Activated T-cell treated with anti-CD3 and anti-CD28 coated beads for 24 hours (primary cell): ENCODE results near the gene VDAC1.
"Not testable (repeated sequence)": the region's sequence is repeated elsewhere in the genome, so short reads cannot be mapped to it uniquely, and the experiment has no call there.

Experiments used
- DNase-seq: peaks from one replicate; pipeline ENCODE4 v3.0.0-alpha.2; 2020; ENCODE audit warnings: low read depth

Gene VDAC1, protein sequence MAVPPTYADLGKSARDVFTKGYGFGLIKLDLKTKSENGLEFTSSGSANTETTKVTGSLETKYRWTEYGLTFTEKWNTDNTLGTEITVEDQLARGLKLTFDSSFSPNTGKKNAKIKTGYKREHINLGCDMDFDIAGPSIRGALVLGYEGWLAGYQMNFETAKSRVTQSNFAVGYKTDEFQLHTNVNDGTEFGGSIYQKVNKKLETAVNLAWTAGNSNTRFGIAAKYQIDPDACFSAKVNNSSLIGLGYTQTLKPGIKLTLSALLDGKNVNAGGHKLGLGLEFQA

DNA sequence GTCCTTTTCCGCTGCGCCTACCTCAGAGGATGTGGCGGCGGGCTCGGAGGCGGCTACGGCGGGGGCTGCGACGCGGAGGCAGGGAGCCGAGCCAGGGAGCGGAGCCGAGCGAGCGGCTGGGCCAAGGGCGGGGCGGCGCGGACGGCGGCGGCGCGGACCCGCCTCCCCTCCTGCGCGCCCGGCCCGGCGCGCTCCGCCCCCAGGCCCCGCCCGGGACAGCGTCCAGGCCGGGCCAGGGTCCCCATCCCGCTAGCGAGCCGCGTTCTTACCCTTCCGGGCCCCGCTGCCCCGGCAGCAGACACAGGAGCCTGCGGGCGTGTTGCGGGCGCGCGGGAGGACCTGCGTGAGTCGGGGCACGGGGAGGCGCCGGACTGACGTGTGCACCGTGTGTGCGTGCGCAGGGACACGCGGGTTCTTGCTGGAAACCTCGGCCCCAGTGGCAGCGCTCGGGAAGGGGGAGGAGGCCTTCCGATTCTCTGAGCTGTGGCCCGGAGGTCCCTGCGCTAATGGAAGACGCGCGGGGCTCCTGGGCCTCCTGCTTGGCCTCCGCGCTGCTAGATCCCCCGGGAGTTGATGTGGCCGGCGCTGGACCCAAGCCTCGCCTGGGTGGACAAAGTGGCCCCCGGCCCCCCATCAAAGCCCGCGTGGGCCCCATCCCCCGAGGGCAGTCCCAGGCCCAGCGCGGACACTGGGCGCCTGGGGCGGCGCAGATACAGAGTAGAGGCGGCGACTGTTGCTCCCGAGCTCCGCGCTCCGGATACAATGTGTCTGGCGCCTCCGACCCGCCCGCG lies at the start of gene VDAC1:
Gene VDAC1, minus strand, starts transcription at position 350 of the 791 bp plus-strand sequence. CDS start 11,963 bp downstream, outside the sequence.
- peak; percentile 71 for DNase-seq

DNA sequence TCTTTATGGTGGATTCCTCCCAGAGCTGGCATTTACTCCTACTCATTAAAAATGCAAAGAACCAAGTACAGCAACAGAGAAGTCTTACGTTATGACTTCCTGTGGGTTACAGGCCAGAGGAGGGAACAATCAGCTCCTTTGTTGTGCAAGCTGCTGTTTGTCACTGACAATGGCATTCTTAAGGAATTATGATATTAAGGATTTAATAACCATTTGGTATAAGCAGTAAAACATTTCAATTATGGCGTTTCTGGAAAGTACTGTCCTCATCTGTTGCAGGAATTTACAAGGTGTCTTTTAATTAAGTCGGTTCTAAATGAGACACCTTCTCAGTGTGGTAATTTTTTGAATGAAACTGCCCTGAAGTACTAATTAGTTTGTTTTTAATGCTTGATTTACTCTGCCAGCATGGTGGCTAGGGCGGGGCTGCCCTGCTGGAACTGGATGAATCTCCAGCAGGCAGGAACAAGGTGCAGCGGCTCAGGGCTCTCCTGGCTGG lies 49.1 kb upstream of the VDAC1 start:
- DNase-seq, result no peak

DNA sequence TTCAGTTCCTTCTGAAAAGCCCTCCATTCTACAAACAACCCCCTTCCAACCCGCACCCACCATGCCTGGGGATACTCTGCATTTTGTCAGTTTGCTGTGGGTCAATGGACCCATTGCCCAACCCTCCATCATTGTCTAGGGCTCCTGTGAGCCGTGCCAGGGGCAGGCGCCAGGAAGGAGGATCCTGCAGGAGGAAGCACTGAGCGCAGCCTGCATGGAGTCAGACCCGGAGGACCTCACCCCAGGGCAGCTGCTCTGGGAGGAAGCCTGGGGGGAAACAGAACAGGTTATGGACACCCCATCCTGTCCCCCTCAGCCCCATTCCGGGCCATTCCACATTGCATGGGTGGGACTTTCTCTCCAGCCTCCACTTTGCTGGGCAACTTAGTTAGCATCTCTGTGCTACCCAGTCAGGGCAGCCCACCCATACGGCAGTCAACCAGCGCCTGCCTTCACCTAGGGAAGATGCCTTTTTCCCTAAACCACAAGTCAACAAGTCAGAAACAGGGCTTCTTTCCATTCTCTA lies 48.6 kb upstream of the VDAC1 start:
- no peak for DNase-seq

DNA sequence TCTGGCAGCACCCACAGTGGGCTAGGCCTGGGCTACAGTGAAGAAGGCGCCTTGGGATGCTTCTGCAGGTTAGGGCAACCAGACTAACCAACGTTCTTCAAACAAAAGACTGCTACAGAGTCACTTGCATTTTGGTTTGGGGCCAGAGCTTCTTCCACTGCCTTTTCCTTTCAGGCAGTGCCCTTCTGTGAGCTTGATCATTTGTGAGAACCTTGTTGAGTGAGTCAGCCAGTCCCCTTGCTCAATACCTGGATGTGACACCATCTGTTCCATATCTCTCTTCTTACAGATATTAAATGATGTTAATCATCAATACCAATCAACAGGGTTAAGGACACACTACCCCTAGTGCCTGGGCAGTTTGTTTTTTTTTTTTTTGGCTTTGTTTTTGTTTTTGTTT lies 46.5 kb upstream of the VDAC1 start:
- no peak for DNase-seq

DNA sequence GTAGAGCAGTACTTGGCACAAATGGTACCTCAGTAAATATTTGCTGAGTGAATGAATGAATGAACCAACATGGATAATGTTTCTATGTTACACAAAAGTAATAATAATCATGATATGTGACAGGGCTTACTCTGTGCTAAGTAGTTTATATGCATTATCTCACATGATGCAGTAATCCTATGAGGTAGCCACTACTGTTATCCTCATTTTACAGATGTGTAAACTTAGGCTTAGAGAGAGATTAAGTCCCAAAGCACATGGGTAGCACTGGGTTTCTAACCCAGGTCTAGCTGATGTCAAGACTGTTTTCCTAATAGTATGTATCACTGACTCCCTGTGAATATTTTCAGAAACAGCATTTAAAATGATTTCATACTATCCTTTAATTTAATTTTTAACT lies 44.1 kb upstream of the VDAC1 start:
- DNase-seq, result no peak

DNA sequence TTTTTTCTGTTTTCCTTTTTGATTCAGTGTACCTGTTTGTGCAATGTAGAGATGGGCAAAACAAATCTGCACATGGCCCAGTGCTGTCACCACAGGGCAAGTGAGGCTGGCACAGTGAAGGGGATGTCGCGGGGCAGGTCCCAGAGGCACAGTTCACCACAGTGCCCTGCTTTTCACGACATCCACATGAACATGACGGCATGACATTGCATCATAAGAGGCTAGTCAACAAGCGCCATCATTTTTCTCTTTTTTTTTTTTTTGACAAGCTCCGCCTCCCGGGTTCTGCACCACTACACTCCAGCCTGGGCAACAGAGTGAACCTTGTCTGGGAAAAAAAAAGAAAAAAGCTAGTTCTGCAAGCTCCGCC lies 42.9 kb upstream of the VDAC1 start:
- DNase-seq, result no peak

DNA sequence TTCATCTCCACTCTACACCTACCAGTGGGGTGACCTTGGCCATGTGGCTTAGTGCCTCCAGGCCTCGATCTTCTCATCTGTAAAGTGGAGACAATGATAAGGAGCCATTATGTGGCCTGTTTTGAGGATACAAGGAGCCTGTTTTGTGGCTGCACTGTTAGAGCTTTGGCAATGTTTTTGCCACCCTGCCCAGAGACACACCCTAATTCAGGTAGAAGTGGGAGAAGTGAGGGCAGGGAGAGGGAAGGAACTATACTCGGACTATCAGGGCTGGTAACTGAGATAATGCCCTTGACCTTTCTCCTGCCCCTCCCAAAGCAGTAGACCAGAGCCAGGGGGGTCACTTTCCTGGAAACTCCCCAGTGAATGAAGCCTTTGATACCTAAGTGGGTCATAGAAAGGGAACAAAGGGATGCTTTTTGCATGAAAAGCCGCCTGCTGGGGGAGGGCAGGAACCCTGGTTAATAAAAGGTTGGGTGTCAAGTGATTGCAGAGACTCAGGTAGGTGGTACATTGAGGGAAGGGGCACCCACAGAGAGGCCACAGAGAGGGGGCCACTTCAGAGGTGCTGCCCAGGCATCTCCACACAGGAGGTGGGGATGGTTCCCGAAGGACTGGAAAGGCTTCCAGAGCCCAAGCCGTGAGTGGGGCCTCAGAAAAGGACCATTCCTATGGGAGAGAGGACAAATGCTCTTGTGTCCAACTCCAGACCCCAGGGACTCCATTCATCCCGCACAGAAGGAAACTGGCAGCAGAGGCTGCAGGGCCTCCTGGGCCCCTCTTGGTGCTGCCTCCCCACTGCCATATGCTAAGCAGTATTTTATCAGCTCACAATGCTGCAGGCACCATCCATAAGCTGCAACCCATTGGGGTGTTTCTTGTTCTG lies 42.3 kb upstream of the VDAC1 start:
- DNase-seq, result no peak

DNA sequence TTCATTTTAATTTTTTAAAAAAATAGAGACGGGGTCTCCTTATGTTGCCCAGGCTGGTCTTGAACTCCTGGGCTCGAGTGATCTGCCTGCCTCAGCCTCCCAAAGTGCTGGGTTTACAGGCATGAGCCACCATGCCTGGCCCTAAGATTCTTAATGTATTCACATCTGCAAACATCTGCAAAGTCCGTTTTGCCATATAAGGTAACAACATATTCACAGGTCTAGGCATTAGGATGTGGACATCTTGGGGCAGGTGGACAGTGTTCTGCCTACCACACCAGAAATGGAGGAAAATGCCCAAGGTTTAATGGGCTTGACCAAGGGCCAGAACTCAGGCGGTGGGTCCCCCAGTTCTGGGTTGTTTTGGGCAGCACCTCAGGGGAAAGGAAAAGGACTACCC lies 41.6 kb upstream of the VDAC1 start:
- DNase-seq, result no peak

DNA sequence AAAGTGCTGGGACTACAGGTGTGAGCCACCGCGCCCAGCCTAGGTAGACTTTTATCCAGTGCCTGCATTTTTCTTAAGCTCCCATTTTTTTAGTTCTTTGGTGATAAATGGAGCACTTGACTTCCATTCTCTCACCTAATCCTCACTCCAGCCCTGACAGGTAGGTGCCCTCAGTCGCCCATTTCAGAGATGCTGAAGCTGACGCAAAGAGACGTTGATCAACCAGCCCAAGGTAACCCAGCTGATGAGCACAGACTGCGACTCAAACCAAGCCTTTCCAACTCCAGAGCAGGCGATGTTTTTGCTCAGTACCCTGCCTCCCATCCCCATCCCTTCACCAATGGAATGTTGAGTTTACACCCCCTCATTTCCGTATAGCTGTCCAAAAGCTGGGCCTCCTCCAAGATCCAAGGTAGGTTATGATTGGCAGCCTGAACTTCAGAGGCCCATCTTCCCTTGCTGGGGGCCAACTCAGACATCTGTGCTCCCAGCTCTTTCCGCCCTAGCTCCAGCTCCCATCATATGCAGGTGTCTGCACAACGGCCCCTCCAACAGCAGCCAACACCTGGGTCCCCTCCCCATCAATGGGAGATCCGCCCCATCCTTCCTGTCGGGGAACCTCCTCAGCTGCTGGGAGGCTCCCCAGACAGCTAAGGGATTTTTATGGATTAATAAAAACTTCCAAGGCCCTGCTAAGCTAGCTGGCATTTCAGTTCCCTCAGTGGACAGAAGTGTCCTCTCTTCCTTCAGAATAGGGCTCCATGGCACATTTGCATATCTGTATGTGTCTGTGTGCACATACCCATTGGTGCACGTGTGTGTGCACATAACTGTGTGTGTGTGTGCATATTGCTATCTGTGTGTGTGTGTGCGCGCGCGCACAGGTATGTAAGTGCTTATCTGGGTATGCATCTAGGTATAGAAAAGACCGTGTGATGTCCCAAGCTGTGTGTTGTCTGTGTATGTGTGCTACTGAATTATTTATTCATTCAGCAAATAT lies 39.3 kb upstream of the VDAC1 start:
- DNase-seq, result no peak

DNA sequence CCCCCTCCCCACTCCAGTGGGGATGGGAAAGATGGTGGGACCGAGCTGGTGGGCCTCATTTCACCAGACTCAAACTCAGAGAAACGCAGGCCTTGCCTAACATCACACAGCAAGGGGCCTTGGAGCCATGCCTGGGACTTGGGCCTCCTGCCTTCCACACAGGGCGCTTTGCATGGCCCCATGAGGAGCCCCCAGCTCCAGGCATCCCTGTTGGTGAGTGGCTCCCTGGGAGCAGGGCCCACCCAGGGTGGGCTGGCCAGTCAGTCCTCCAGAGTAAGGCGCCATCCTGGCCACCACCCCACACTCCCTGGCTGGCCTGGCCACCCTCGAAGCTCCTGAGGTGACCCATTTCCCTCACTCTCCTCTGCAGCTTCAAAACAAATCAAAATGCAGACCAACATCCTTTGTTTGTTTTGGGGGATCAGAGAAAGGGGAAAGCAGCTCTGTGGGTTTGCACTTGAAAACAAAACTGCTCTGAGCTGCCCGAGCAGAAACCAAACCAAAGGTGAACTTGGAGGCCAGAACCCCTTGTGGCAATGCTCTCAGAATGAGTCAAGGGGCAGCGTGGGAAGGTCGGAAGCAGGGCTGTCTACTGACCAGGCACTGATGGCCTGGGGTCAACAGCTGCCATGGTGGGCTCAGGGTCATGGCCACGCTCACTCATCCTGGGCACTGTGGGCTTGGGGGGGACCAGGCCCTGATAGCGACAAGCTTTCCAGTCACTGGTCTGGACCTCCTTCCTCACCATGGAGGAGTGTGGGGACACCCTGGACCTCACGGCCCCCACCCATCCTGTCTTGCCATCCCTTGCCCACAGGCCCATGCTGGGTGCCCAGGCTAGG lies 37.0 kb upstream of the VDAC1 start:
- DNase-seq, result no peak

DNA sequence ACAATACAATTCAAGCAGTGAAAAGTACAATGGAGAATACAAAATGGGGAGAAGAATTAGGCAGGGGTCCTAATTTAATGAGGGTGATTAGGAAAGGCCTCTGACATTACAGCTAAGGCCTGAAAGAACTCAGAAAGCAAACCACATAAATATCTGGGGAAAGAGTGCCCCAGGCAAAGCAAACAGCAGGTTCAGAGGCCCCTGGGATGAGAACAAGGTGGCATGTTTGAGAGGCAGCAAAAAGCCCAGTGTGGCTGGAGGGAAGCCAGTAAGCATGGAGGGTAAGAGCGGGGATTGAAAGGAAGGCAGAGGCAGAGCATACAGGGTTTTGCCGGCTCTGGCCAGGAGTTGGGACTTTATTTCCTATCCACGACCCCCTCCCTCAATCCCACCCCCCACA lies 33.4 kb upstream of the VDAC1 start:
- DNase-seq, result no peak

DNA sequence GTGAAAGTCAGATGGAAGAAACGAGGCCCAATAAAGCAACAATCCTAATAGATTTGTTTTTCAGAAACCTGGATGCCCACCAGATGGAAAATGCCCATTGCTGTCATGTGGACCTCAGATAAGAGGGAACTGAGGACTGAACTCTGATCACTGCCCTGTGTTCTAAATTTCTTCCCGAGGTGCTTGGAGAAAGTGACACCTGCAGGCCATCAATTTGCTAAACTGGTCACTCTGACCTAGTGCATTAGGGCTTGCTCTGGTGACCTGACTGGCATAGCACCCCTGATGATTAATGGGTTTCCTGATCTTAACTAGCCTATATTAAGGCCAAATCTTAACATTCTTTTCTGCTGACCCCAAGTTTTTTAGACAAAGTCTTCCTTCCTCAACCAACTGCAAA lies 32.4 kb upstream of the VDAC1 start:
- DNase-seq, result no peak

DNA sequence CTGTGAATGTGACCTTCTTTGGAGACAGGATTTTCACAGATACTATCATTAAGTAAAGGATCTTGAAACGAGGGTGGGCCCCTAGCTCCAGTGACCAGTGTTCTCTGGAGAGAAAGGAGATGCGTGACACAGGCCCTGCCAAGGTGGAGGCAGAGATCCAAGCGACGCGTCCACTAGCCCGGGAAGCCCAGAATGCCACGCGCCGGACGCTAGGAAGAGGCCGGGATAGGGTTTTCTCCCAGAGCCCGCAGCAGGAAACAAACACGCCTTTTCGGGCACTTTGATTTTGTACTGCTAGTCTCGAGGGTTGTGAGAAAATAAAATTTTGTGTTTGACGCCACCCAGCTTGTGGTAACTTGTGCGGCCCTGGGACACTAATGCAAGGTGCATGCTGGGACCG lies 29.6 kb upstream of the VDAC1 start:
- no peak for DNase-seq

DNA sequence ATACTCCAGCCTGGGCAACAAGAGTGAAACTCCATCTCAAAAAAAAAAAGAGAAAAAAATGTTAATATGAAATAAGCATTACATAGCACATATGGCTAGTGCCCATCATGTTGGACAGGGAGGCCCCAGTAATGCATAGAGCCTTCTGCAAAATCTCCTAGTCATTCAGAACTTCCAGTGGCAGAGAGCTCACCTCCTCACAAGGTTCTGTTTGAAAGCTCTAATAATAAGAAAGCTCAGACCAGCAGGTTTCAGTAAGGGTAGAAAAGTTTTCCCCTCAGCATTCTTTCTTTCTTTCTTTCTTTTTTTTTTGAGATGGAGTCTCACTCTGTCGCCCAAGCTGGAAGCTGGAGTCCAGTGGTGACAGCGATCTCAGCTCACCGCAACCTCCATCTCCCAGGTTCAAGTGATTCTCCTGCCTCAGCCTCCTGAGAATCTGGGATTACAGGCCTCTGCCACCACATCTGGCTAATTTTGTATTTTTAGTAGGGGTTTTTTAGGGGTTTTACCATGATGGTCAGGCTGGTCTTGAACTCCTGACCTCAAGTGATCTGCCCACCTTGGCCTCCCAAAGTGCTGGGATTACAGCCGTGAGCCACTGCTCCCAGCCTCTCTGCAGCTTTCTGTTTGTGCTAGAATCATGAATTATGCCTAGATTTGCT lies 25.7 kb upstream of the VDAC1 start:
- not testable (repeated sequence) for DNase-seq

DNA sequence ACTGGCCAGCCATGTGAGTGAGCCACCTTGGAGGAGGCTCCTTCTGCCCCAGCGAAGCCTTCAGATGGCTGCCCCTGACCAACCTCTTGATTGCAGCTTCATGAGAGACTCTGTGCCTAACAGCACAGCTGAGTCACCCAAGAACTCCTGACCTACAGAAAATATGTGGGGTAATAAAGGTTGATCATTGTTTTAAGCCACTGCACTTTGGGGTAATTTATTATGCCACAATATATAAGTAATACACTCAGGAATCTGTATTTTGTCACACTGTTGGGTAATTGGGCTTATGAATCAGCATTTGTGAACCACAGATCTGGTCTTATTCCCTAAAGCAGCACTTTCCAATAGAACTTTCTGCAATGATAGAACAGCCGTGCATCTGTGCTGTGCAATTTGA lies 24.4 kb upstream of the VDAC1 start:
- DNase-seq, result no peak

DNA sequence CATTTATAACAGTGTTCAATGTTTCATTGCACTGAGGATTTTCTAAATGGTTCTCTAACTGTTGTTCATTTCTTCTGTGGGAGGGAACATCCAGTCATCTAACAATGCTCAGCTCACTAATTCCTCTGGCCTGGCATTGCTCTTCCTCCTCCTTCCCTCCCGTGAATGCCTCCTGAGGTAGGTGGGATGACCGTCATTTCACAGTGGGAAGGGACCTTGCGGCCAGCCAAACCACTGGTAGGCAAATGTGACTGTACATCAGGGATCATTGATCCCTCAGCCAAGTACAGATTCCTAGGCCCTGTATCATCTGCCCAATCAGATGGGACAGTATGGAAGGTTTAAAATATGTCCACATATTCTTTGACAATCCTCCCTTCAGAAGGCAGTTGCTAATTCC lies 23.7 kb upstream of the VDAC1 start:
- DNase-seq, result no peak

DNA sequence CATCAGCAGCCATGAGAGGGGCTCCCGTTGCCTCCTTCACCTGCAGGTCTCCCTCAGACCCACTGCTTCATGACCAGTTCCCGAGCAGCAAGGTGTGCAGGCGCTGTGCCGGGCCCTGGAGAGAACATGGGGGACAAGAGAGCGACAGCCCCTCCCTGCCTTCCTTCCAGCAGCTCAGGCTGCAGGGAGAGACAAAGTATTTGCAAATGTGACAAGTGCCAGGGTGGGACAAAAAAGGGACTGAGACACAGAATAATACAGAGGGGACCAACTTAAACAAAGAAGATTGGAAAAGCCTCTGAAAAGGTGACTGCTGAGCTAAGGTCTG lies 22.5 kb upstream of the VDAC1 start:
- no peak for DNase-seq

DNA sequence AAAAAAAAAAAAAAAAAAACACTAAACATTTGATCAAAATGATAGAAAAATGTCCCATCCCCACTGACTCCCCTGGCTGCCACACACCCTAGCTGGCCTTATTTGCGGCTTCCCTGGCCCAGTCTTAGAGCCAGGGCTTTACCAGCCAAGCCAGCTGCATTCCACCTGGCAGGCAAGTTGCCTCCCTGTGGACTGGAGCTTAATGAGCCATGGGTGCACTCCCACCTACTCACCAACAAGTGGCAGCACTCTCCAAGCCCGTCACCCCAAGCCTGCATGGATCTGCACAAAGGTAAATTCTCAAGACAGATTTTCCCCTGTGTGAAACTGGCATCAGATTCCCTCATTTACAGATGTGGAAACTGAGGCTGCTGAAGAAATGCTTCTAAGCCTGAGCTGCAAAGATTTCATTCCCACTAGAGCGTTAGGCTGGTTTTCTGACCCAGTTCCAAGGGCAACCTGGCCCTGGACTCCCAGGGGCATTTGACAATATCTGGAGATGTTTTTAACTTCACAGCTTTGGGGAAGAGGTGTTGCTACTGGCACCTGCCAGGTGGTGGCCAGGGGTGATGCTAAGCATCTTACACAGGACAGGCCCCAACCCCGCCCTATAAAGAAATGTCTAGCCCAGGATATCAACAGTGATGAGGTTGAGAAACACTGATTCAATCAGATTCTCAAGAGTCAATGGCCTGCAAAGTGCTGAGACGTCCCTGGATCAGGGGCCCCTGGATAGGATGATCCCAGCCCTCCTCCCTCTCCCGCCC lies 21.9 kb upstream of the VDAC1 start:
- DNase-seq, result peak; percentile 41

DNA sequence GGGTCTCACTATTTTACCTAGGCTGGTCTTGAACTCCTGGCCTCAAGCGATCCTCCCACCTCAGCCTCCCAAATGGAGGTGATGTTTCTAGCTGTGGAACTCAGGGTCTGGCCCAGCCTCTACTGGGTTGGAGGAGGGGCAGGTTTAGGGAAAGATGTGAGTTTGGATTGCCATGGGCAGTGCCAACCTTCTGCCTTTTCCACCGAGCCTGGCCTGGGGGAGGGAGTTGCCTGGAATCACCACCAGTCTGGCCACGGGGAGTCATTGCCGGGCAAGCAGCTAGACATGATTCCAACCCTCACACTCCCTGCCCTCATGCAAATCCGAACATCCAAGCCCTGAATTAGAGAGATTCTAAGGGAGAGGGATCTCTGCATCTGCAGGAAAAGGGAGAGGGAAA lies 21.0 kb upstream of the VDAC1 start:
- DNase-seq, result no peak
